NCI-H146 (cell line): ENCODE measurements around the gene FBXL13.
"Not testable (repeated sequence)": the region's sequence is repeated elsewhere in the genome, so short reads cannot be mapped to it uniquely, and the experiment has no call there.

Experiments
- DNase-seq: peaks from one replicate; lab custom pipeline; 2025; lab: John Stamatoyannopoulos, UW

The FBXL13 gene

DNA sequence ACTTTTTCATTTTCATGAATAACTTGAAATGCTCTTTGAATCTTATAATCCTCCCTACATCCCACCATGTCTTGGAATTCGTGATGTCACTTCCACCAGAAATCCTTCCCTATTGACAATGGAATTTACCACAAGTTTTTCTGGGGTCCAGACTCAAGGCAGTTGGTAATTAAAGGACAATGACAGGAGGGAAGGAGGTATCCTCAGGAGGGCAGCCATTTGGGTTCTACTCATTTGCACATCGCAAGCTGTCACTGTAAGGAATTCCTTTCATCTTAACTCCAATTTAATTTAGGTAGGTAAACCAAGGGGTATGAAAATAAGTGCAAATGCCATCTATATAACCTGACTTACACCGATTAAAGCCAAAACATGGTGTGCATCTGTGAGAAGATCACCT, 139.9 kb downstream of the FBXL13 start:
- DNase-seq, result no peak

DNA sequence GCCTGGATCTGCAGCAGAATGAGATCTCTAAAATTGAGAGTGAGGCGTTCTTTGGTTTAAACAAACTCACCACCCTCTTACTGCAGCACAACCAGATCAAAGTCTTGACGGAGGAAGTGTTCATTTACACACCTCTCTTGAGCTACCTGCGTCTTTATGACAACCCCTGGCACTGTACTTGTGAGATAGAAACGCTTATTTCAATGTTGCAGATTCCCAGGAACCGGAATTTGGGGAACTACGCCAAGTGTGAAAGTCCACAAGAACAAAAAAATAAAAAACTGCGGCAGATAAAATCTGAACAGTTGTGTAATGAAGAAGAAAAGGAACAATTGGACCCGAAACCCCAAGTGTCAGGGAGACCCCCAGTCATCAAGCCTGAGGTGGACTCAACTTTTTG, 140.4 kb downstream of the FBXL13 start:
- no peak for DNase-seq

DNA sequence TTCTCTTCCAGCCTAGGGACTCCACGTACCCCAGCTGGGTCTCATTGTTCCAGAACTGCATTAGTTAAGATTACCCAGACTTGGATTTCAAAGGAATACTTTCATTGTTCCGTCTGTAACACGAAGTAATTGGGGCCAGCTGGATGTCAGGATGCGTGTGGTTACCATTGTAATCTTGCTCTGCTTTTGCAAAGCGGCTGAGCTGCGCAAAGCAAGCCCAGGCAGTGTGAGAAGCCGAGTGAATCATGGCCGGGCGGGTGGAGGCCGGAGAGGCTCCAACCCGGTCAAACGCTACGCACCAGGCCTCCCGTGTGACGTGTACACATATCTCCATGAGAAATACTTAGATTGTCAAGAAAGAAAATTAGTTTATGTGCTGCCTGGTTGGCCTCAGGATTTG, 140.8 kb downstream of the FBXL13 start:
- DNase-seq, result peak; percentile 46

DNA sequence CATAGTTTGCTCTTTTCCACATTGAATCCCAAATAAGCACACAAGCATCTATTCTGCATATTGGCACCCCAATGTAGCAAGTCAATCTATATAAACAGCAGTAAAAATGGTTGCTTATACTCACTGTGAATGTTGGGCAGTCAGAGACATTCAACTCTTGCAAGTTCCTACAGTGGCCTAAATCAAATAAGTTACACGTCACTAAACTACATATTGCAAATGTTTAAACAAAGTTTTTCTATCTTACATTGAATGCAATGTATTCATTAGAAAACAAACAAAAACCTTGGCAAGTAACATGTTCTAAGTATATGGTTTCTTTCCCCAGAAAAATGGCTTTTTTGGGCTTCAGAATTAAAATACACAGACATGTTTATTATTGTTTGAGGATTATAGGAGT, 142.8 kb downstream of the FBXL13 start:
- no peak for DNase-seq

DNA sequence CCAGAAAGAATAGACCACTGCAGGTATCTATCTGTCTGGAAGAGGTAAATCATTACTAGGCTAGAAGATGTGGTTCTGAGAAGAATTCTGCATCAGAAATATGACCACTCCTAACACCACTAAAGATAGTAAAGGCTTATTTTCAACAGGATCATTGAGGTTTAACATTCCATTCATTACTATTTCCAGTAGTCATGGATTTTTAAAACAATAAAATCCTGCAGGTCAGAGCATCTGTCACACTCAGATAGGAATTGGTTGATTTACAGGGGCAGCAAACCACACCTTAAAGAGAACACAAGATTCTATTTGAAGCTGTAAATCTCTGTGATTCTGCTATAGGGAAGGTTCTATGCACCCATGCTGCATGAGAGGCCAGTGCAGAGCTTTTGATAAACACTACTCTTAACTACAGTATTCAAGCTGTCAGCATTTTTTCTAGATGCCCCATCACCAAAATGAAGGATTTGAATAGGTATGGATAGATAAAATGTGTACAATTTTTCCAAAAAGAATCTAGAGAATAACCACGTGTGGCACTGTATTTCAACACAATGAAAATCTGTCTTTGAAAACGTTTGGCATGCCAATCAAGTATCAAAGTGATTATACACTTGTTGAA, 147.2 kb downstream of the FBXL13 start:
- DNase-seq, result no peak

DNA sequence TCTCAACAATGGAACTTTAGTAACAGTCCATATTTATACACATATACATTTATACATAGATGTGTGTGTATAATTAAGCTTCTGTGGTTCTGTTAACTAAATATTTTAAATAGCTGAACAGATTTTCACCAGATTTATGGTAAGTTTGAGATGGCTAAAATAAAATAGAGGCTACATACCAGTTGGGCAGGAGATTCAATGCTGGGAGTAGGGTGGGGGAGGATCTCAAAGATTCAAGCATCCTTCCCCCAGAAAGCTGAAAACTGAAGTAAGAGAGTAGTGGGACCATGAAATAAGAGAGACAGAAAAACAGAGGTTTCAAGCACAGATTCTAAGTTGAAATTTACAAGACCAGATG, 147.8 kb downstream of the FBXL13 start:
- DNase-seq, result no peak

DNA sequence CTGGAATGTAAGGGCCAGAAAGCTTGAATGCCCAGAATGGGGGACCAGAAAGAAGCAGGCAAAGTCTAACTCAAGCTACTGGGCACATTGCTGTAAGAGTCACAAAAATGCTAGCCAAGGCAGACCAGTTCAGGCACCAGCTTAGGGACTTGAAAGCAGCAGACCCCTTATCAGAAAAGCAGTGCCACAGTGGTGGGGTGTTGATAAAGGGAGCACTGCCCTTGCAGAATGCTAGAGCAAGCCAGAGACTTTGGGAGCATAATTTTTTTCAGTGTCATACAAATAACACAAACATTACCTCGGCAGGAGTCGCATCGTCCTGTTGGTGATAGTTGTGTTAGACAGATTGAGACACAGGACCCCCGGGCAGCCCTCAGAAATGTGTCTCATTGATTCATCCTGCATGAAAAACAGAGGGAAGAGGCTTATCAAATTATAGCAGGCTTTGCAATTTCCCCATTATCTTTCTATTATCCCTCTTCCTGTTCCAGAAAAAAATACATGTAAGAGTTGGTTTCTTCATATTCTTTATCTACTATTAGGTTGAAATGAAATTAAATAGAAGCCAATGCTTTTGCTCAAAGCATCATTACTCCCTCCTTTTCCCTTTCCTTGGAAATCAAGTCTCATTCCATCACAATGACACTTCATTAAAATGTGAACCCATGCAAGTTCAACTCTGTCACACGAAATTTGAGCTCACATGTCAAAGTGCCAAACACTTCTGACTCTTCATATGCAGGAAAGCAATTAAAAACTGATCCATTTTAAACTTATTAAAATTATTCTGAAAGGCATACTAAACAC, 148.4 kb downstream of the FBXL13 start:
- no peak for DNase-seq

DNA sequence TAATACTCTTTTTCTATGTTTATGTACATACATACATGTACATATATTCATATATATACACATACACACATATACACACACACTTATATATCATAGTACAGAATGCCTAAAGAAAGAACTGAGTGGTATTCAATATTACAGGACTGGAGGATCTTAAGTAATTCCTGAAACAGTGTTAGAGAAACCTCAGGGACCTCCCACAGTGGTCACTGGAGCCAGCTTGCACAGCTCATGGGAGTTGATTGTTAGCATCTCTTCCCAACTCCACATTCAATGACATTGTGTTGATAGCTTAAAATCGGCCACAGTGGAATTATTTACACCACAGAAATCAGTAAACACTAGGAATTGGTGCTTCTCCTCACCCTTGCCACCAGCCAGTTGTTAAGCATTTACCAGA, 155.8 kb downstream of the FBXL13 start:
- DNase-seq, result no peak

DNA sequence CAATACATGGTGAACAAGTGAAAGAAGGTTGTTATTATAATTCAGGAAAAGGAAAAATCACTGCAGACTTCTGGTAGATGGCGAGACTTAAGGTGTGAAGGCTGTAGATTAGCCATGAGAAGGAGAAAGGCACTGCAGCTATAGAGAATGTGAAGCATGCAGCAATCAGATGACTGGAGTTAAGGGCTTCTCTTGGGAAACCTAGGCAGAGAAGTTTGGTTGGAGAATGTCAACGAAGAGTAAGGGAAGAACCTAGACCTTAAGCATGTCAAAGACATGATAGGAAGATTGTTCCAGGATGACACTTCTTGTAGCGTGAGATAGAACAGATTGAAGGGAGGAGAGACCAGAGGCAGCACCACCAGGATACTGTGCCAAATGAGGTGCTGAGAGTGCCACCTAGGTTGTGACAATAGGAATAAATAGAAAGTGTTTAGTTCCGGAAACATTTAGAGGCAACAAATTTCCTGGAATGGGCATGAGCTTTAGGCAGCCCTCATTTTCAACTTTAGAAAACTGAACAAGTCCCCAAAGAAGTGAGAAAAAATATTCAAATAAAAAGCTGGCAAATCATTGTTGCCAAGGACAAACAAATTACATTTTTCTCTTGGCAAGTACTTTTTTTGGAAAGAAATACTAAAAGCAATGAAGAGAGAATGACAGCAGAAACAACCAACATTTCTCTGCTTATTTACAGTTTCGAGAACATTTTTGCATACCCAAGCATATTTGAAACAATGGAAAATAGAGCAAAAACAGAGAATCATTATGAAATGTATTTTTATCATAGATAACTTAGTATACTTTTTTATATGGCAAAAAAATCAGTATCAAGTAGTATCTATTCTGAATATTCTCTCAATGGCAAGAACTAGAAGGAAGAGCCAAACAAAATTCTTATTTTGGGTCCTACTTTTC, 156.9 kb downstream of the FBXL13 start:
- DNase-seq, result no peak

DNA sequence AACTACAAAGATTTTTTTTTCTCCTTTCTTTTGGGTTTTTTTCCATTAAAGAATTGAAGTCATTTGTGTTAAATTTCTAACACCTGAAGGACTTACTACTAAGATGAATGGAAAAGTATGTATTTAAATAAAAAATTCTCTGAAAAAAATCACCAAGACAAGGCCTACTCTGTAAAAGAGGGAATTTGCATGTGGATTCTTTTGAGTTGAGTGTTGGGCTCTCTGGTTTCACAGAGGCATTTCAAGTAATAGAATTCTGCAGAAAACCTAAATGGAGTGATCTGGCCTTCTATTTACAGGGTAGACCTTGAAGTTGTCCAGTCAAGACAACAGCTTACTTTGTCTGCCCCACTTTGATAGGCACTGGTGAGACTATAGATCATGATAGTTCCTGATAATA, 157.7 kb downstream of the FBXL13 start:
- no peak for DNase-seq

DNA sequence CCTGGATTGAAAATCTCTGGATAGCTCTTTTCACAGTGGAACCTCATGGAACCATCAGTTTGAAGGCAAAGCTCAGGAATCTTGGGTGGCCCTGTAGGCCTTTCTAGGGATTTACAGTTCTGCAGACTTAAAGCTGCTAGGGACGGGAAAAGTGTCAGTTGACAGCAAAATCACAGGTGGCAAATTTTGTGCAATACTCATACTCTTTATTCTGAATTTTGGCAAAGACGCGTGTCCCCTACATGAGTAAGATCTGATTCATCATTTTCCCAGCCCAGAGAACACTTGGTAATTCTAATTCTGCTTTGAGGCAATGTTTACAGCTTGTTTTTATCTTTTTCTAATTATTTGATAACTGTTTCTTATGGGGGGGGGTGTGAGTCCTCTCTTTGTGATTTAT, 158.2 kb downstream of the FBXL13 start:
- no peak for DNase-seq

DNA sequence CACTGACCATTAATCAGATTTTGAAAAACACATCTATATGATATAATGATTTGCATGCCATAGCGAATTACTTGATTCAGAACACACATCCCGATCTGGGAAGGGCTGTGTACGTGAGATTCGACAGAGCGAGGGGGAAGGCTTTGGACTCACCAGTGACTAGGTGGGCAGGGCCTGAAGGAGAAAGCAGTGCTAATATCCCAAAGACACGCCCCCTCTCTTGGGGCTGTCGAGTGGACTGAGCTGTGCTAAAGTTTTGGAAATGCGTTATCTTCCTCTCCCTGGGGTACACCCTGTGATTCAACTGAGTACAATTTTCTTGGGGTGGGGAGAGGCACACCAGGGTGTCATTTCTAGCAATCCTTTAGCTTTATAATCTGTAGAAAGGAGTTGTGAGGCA, 160.0 kb downstream of the FBXL13 start:
- DNase-seq, result no peak

DNA sequence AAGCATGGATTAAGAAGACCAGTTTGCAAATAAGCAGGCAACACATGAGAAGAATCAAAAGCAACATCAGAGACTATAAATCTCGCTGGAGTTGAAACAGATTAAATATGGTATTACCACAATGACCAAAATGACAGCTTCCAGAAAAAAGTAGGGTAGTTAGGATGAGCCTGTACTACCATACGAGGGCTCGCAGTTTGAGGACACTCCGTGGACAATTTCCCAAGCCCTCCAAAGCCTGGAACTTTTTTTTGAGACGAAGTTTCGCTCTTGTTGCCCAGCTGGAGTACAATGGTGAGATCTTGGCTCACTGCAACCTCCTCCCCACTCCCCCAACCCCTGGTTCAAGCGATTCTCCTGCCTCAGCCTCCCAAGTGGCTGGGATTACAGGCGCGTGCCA, 160.8 kb downstream of the FBXL13 start:
- no peak for DNase-seq

DNA sequence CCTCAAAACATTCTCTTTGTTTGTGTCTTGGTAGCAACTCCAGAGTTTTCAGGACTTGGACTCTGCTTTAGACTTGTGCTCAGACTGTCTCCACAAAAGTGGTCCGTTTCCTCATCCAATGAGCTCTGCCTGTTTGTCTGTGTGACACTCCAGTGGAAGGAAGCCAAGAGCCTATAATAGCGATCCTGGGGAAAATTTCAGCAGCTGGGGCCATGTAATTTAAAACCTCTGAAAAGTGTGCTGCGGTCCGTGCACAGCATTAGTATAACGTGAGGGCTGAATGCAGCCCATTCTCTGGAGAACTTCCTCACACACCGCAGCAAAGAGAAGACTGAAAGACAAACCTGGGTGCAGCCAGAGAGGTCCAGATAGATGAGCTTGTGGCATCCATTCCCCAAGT, 161.9 kb downstream of the FBXL13 start, which contains the start of gene LRRC17:
TSS of gene LRRC17 (plus strand) at position 259 of the 400 bp plus-strand sequence. CDS start 20,914 bp downstream, outside the sequence.
- peak; percentile 42 for DNase-seq

DNA sequence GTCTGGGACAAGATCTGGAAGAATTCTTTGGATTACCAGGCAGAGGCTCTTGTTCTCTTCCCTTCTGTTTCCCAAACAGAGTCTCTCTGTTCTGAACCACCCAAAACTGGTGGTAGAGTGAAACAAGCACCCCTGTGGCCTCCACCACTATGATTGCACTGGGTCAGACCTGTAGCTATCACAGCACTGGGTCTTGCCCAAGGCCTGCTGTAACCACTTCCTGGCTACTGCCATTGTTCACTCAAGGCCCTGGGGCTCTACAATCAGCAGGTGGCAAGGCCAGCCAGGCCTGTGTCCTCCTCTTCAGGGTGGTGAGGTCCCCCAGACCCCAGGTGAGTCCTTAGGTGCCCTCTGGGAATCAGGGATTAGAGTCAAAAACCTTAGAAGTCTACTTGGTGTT, 165.9 kb downstream of the FBXL13 start:
- DNase-seq, result no peak

DNA sequence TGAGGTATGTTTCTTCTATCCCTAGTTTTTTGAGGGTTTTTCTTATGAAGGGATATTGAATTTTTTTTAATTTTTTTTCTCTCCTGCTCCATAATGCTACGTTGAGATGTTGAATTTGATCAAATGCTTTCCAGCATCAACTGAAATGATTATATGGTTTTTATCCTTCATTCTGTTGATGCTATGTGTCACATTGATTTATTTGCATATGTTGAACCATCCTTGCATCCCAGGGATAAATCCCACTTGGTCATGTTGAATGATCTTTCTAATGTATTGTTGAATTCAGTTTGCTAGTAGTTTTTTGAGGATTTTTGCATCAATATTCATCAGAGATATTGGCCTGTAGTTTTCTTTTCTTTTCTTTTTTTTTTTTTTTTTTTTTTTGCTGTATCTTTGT, 171.0 kb downstream of the FBXL13 start:
- DNase-seq, result not testable (repeated sequence)

DNA sequence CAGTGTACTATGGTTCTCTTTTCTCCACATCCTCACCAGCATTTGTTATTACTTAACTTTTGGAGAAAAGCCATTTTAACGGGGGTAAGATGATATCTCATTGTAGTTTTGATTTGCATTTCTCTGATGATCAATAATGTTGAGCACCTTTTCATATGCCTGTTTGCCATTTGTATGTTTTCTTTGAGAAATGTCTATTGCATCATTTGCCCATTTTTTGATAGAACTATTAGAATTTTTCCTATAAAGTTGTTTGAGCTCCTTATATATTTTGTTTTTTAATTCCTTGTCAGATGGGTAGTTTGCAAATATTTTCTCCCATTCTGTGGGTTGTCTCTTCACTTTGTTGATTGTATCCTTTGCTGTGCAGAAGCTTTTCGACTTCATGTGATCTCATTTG, 172.5 kb downstream of the FBXL13 start:
- DNase-seq, result not testable (repeated sequence)

DNA sequence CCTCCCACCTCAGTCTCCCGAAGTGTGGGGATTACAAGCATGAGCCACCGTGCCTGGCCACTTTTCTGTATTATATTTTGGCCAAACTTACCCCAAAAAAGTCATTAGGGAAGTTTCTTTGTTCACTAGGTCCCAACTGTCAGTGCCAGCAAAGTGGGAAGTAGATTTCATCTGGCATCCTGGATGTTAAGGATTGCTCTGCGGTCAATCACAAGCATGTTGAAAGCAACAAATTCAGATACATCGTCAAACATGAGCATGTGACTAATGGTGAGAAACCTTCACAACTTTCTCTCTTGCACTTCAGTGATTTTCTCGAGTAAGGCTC, 176.1 kb downstream of the FBXL13 start:
- DNase-seq, result no peak

DNA sequence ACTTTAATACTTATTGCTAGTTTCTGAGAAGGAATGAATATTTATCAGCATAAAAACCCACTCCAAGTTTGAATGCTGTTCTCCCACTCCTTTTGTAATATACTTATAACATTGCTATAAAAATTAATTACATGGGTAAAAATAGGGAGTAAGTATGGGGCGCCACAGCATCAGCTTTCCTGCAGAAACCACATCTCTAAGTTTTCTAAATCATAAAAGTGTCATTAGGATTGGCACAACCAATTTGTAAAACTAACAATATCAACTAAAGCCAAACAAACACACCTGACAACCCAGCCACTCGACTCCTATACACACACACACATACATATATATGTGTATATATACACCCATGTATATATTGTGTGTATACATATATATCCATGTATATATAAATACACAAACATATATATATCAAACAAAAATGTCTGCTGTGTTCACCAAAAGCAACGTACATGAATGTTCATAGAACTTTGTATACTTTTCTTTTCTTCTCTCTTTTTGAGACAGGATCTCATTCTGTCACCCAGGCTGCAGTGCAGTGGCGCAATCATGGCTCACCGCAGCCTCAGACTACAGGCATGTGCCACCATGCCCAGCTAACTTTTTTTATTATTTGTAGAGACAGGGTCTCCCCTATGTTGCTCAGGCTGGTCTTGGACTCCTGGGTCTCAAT, 176.6 kb downstream of the FBXL13 start:
- no peak for DNase-seq

DNA sequence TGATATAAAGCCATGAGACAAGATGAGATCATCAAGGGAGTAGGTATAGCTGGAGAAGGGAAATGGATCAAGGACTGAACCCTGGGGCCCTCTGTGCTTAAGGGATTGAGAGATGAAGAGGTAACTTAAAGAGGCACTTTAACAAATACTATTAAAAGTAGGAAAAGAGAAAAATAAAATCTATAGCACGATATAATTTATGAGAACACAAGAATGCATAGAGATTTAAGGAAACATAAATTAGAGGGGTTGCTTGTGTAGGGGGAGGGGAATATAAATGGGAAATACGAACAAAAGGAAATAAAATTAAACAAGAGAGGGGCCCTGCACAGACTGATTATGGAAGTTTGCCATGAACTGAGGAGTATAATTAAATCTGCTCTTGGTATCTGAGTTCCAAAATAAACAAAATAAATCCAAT, 177.4 kb downstream of the FBXL13 start:
- no peak for DNase-seq

DNA sequence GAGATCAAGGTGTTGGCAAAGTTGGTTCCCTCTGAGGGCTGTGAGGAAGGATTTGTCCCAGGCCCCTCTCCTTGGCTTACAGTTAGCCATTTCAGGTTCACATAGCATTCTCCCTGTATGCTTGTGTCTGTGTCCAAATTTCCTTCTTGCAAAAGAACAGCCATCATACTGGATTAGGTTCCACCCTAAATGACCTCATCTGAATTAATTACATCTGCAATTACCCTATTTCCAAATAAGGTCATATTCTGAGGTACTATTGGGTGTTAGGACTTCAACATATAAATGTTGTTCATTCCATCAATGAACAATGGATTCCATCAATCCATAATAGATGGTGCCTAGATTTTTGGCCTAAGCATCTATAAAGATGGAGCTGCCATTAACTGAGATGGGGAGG, 178.0 kb downstream of the FBXL13 start:
- DNase-seq, result no peak

DNA sequence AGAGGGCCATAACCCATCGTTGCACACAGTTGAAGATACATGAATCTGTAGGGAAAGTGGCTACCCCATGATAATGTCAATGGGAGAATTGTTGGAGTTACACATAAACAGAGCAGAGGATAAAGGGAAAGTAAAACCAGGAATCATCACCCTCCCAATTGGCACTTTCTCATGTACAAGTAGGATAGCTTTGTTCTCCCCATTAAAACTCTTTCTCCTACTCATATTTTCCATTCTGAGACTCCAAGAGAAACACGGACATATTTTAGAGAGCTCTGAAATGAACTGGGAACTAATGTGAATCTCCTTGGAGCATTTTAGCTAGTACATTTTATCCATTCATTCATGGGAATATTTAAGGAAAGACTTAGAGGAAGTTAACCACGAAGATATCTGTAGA, 179.0 kb downstream of the FBXL13 start:
- DNase-seq, result no peak
